ENCODE measurements around the gene ATG16L1.

The ATG16L1 gene

DNA sequence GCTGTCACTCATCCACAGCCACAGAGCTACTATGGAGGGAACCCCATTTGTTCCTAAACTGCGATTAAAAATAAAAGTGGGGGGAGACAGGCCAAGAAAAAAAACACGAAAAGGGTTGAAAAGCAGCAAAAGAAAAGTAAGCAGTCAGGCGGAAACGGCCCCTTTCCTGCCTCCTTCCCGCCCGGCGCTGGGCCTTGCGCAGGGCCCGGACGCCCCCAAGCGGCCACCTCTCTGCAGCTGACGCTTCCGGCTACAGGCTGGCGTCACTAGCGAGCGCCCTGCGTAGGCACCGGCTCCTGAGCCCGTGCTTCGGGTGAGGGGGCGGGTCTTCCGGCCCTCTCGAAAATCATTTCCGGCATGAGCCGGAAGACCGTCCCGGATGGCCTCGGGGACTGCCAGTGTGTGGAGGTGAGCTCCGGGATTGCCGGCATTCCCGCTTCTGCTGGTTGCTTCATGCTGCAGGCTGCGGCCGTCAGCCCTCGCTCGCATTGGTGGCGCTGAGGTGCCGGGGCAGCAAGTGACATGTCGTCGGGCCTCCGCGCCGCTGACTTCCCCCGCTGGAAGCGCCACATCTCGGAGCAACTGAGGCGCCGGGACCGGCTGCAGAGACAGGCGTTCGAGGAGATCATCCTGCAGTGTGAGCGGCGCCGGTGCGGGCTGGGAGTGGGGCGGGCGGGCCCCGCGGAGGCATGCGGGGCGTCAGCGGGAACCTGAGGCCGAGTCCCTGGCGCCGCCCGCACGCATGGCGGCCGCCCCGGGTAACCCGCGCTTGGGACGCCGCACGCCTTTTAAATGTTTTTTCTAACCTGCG lies at the start of gene ATG16L1:
Gene ATG16L1 (plus strand): TSS at position 368 of the 811 bp plus-strand sequence. CDS start 155 bp downstream, at position 523.
- in situ Hi-C loops (cut with MboI; ENCODE audit: low sequenced_read_pairs): loop anchor here (25.0 kb wide), 1 partner anchor 389 kb away; the partner anchor contains the start of gene SNORC

DNA sequence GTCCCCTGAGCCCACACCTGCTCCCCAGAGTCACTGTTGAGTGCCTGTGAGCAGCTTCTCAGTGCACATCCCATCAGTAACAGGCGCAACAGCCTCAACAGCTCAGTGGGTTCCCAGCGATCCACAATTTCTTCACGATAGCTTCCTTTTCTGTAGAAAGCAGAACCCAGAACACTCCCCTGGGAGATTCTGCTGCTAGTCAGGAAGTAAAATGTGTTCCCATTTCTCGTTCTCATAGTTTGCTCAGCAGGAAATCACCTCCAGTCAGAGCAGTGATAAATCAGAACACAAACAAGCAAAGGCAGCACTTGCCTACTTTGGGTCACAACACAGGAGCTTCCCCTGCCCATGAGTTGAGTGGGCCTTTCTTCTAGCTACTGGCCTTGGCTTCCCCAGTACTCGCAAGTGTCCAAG lies 48.9 kb upstream of the ATG16L1 start:
- in situ Hi-C loops (cut with MboI; ENCODE audit: low sequenced_read_pairs): no loop called here

- in situ Hi-C loops (cut with MboI; ENCODE audit: low sequenced_read_pairs): no loop called here
These were observed 48.4 kb upstream of the ATG16L1 start for GRCh38 chr2:233203060-233203459.

DNA sequence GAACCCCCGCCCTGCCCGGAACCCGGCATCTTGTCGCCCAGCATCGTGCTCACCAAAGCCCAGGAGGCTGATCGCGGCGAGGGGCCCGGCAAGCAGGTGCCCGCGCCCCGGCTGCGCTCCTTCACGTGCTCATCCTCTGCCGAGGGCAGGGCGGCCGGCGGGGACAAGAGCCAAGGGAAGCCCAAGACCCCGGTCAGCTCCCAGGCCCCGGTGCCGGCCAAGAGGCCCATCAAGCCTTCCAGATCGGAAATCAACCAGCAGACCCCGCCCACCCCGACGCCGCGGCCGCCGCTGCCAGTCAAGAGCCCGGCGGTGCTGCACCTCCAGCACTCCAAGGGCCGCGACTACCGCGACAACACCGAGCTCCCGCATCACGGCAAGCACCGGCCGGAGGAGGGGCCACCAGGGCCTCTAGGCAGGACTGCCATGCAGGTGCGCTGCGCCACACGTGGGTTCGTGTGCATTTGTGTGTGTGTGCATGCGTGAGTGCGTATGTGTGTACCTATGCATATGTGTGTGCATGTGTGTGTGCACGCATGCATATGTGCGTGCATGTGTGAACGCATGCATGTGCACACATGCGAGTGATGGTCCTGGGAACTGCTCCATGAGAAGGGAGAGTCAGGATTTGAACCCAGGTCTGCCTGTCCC lies 47.1 kb upstream of the ATG16L1 start:
- in situ Hi-C loops (cut with MboI; ENCODE audit: low sequenced_read_pairs): no loop called here

- in situ Hi-C loops (cut with MboI; ENCODE audit: low sequenced_read_pairs): no loop called here
These were observed 42.9 kb upstream of the ATG16L1 start for GRCh38 chr2:233208382-233209116.

DNA sequence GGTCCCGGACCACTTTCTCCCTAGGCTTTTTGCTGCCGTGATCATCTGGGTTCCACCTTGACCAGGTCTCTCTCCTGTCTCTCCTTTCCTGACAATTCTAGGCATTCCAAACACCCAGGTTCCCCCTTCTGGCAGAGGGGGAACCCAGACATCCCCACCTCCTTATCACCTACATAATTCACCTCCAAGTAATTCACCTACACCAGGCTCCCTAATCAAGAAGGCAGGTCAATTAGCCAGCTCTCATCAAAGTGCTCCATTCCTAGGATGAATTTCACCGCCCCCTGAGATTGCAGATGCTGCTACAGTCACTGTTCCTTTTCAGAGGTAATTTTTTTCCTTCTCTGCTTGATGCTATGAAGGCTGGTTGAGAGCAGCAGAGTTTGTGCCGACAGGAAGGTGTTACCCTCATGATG lies 42.3 kb upstream of the ATG16L1 start:
- in situ Hi-C loops (cut with MboI; ENCODE audit: low sequenced_read_pairs): no loop called here

DNA sequence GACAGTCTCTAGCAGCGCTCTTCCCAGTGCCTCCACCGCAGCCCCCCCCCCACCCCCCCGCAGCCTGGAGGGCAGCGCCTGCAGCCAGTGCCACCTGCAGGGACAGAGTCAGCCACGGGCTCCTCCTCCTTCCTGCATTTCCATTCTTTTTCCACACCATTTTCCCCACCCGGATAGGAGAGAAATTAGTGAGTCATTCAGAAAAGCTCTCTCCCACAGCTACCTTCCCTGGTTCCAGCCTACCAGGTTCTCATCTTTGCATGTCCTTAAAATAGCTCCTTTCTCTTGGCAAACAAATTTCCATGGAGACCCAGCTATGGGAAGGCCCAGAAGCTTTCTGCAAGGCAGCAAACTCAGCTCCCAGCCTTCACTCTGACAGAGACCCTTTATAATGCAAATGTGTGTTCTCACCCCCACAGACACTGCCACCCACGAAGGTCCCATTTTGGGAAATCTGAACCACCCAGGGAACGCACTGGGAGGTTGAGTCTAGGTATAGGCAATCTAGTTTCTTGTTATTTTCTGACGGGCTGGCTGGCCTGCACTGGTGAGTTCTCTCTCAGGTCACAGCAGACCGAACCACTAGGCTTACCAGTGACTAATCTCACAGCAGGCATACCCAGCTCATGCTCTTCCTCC lies 41.8 kb upstream of the ATG16L1 start:
- in situ Hi-C loops (cut with MboI; ENCODE audit: low sequenced_read_pairs): no loop called here

DNA sequence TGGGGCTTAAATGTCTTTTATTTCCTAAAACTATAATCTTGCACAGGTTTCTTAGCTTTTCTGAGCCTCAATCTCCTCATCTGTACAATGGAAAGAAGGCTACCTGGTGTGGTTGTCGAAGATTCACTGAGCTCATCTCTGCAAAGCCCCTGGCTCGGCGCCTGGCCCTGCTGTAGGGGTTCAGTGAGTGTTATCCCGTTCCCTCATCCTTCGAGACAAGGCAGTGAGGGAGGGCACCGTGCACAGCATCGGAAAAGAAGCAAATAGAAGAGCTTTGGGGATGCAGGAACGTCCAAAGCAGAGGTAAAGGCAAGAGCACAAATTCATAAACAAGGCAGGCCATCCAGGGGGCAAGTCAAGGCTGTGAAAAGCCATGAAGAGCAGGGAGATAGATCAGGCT lies 41.2 kb upstream of the ATG16L1 start:
- in situ Hi-C loops (cut with MboI; ENCODE audit: low sequenced_read_pairs): no loop called here

- in situ Hi-C loops (cut with MboI; ENCODE audit: low sequenced_read_pairs): no loop called here
These were observed 40.5 kb upstream of the ATG16L1 start for GRCh38 chr2:233210843-233211547.

DNA sequence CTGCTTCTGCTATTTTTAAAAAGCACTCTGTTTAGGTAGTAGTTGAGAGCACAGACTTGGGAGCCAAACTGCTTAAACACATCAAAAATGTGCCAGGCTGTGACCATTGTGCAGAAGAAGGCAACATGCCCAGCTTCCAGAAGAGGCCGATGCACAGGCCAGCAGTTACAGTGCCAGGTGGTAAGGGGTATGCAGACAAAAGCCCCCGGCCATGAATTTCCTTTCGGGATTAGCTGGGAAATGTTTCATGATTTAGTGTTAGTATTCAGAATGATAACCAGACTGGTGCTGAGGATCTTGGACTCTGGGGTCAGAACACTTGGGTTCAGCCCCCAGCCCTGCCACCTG lies 40.0 kb upstream of the ATG16L1 start:
- in situ Hi-C loops (cut with MboI; ENCODE audit: low sequenced_read_pairs): no loop called here

- in situ Hi-C loops (cut with MboI; ENCODE audit: low sequenced_read_pairs): no loop called here
These were observed 38.5 kb upstream of the ATG16L1 start for GRCh38 chr2:233213011-233213410.

GRCh38 chr2:233213975-233214374 lies 37.5 kb upstream of the ATG16L1 start:
- in situ Hi-C loops (cut with MboI; ENCODE audit: low sequenced_read_pairs): no loop called here

GRCh38 chr2:233217892-233218377 lies 33.5 kb upstream of the ATG16L1 start:
- in situ Hi-C loops (cut with MboI; ENCODE audit: low sequenced_read_pairs): no loop called here

- in situ Hi-C loops (cut with MboI; ENCODE audit: low sequenced_read_pairs): no loop called here
These were observed 32.6 kb upstream of the ATG16L1 start for GRCh38 chr2:233218836-233219235.

DNA sequence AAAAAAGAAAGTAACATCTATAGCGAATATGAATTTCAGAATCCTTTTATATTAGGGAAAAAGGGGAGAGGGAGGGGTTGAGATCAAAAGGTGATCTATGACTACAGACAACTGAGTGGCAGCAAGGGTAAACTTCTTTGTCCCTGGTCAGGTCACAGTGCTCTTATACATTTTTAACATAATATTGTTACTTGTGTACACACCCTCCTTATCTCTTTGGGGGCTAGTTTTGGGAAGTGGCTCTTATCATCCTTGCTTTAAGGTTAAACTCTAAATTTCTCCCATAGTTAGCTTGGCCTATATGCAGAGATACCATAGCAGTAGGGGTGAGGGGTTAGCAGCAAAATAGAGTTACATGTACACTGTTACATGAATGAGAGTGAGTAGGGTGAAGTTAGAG lies 31.6 kb upstream of the ATG16L1 start:
- in situ Hi-C loops (cut with MboI; ENCODE audit: low sequenced_read_pairs): no loop called here

DNA sequence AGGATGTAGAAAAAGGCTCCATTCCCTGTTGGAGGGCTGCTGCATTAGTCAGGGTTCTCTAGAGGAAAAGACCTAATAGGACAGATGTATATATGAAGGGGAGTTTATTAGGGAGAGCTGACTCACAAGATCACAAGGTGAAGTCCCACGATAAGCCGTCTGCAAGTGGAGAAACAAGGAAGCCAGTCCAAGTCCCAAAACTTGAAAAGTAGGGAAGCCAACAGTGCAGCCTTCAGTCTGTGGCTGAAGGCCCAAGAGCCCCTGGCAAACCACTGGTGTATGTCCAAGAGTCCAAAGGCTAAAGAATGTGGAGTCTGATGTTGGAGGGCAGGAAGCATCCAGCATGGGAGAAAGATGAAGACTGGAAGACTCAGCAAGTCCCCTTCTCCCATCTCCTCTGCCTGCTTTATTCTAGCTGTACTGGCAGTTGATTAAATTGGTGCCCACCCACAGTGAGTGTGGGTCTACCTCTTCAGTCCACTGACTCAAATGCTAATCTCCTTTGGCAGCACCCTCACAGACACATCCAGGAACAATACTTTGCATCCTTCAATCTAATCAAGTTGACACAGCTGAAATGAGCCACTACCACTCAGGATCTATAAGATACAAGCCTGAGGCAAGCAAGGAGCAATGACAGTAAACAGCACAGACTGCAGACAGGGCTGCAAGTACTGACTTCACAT lies 30.0 kb upstream of the ATG16L1 start:
- in situ Hi-C loops (cut with MboI; ENCODE audit: low sequenced_read_pairs): no loop called here

GRCh38 chr2:233223059-233223894 lies 28.2 kb upstream of the ATG16L1 start:
- in situ Hi-C loops (cut with MboI; ENCODE audit: low sequenced_read_pairs): no loop called here

DNA sequence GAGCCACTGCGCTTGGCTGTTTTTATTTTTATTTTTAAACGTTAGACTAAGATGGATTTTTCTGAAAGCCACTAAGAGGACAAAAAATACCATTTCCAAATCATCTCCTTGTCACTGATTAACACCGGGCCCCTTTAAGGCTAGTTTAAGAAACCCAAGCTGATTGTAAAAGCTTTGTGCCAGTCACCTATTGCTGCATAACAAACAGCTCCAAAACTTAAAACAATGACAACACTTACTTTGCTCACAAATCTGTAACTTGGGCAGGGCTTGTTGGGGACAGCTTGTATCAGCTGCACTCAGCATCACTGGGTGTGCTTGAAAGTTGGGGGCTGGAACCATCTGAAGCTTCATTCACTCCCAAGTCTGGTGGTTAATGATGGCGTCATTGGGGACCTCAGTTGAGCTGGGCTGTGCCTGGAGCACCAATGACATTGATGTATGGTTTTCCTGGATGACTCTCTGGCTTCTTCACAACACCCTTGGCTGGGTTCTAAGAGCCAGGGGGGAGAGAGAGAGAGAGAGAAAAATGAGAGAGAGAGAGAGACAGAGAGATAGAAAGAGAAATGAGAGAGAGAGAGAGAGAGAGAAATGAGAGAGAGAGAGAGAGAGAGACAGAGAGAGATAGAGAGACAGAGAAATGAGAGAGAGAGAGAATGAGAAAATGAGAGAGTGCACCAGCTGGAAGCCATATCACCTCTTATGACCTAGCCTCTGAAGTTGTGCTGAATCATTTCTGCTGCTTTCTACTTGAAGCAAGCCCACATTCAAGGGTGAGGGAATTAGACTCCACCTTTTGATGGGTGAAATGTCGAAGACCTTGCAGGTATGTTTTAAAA lies 26.0 kb upstream of the ATG16L1 start:
- in situ Hi-C loops (cut with MboI; ENCODE audit: low sequenced_read_pairs): no loop called here
